Measurements from ENCODE around the gene MALSU1. TPM values are rescaled to one million over a fixed set of nuclear protein-coding genes. Genes with fewer than 3 reads are reported as not detected.

MALSU1 gene
- total RNA-seq, 1 donor from 2014 or later: 62.3 TPM

DNA sequence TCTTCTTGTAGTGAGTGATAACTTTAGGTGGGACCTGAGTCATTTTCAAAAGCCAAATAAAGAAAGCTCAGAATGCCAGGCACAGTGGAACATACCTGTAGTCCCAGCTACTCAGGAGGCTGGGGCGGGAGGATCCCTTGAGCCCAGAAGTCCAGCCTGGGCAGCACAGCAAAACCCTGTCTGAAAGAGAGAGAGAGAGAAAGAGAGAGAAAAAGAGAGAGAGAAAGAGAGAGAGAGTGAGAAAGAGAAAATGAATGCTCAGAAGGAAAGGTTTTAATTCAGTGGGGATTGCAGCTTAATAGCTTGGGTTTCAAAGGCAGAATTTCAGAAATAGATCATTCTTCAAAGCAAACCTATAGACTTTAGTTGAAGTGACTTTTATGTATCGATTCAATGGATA is 26.9 kb upstream of the MALSU1 start:
- H3K4me3 ChIP-seq (ENCODE audit: insufficient read depth, low read depth, low read length): no peak overlapping the region
- H3K9me3 Mint-ChIP-seq (ENCODE audit: unreplicated experiment): no peaks in the 10 kb centered on the region
- TF ChIP-seq, protein P1, sequence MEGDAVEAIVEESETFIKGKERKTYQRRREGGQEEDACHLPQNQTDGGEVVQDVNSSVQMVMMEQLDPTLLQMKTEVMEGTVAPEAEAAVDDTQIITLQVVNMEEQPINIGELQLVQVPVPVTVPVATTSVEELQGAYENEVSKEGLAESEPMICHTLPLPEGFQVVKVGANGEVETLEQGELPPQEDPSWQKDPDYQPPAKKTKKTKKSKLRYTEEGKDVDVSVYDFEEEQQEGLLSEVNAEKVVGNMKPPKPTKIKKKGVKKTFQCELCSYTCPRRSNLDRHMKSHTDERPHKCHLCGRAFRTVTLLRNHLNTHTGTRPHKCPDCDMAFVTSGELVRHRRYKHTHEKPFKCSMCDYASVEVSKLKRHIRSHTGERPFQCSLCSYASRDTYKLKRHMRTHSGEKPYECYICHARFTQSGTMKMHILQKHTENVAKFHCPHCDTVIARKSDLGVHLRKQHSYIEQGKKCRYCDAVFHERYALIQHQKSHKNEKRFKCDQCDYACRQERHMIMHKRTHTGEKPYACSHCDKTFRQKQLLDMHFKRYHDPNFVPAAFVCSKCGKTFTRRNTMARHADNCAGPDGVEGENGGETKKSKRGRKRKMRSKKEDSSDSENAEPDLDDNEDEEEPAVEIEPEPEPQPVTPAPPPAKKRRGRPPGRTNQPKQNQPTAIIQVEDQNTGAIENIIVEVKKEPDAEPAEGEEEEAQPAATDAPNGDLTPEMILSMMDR (IDR thresholded peaks at IDR 0.05; ENCODE audit: insufficient read depth, low read depth, low read length): no peak
- no peak for TF ChIP-seq EZH2 (IDR thresholded peaks at IDR 0.05; ENCODE audit: insufficient read depth, low read length)
- H2AFZ ChIP-seq (ENCODE audit: low read depth, low read length): no peak overlapping the region
- H3K27ac ChIP-seq (ENCODE audit: low read depth, low read length): no peak overlapping the region
- no peak overlapping the region for H3K27ac Mint-ChIP-seq (ENCODE audit: unreplicated experiment)
- no peak for DNase-seq (ENCODE audit: low read depth)
- H3K4me2 ChIP-seq (ENCODE audit: low read length): no peak overlapping the region
- no peaks in the 10 kb centered on the region for H3K9me3 ChIP-seq (ENCODE audit: insufficient read depth, low read depth, low read length)
- FAIRE-seq: no peak
- H3K4me3 Mint-ChIP-seq (ENCODE audit: unreplicated experiment): no peak overlapping the region
- H3K36me3 Mint-ChIP-seq (ENCODE audit: low read depth, unreplicated experiment): no peaks in the 10 kb centered on the region
- H3K4me1 ChIP-seq (ENCODE audit: insufficient read depth, low read length): peaks cover 5% of the 10 kb centered on the region
- H3K79me2 ChIP-seq (ENCODE audit: insufficient read depth, low read length): no peaks in the 10 kb centered on the region
- H3K9ac ChIP-seq (ENCODE audit: low read length): no peak overlapping the region
- peaks cover 13% of the 10 kb centered on the region for H3K27me3 Mint-ChIP-seq (ENCODE audit: low read depth, unreplicated experiment)
- H4K20me1 ChIP-seq (ENCODE audit: insufficient read depth, low read length): no peaks in the 10 kb centered on the region
- no peaks in the 10 kb centered on the region for H3K4me1 Mint-ChIP-seq (ENCODE audit: low read depth, unreplicated experiment)
- H3K27me3 ChIP-seq (ENCODE audit: insufficient read depth, low read length): peaks cover 26% of the 10 kb centered on the region
- no peaks in the 10 kb centered on the region for H3K36me3 ChIP-seq (ENCODE audit: insufficient read depth, low read length)

DNA sequence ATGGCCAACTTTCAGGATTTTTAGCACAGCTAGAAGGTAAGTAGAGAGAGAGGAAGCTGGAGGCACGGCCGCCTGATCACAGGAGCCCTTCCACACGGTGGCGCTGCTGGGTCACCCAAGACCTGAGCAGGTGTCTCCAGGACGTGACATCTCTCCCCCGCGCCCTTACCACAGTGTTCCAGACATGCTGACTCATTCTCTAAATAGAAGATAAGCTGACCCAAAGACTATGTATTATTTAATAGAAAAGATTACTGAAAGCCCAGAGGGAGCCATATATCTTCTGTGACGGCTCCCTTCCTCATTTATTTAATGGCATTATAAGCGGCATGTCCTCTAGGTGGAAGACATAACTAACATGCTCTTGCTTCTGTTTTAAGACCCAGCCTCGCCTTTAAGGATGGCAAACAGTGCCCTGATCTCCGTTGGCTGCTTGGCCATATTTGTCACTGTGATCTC is 26.0 kb upstream of the MALSU1 start:
- Histone ChIP-seq H3K36me3 (ENCODE audit: insufficient read depth, low read length) (no peaks in the 10 kb centered on the region), H3K27ac (ENCODE audit: low read depth, low read length) (no peak overlapping the region), H3K4me1 (ENCODE audit: insufficient read depth, low read length) (peaks cover 5% of the 10 kb centered on the region), H3K4me2 (ENCODE audit: low read length) (peak overlapping the region; percentile 68), H3K4me3 (ENCODE audit: insufficient read depth, low read depth, low read length) (no peak overlapping the region), H3K79me2 (ENCODE audit: insufficient read depth, low read length) (no peaks in the 10 kb centered on the region), H4K20me1 (ENCODE audit: insufficient read depth, low read length) (no peaks in the 10 kb centered on the region), H3K9me3 (ENCODE audit: insufficient read depth, low read depth, low read length) (no peaks in the 10 kb centered on the region), H3K27me3 (ENCODE audit: insufficient read depth, low read length) (peaks cover 26% of the 10 kb centered on the region), H2AFZ (ENCODE audit: low read depth, low read length) (no peak overlapping the region), H3K9ac (ENCODE audit: low read length) (no peak overlapping the region)
- no peak for TF ChIP-seq EZH2 (IDR thresholded peaks at IDR 0.05; ENCODE audit: insufficient read depth, low read length)
- TF ChIP-seq, protein P1 (IDR thresholded peaks at IDR 0.05; ENCODE audit: insufficient read depth, low read depth, low read length): peak; percentile 82
- H3K36me3 Mint-ChIP-seq (ENCODE audit: low read depth, unreplicated experiment): no peaks in the 10 kb centered on the region
- no peaks in the 10 kb centered on the region for H3K4me1 Mint-ChIP-seq (ENCODE audit: low read depth, unreplicated experiment)
- peak overlapping the region; percentile 45 for H3K27ac Mint-ChIP-seq (ENCODE audit: unreplicated experiment)
- H3K4me3 Mint-ChIP-seq (ENCODE audit: unreplicated experiment): no peak overlapping the region
- H3K9me3 Mint-ChIP-seq (ENCODE audit: unreplicated experiment): no peaks in the 10 kb centered on the region
- FAIRE-seq: no peak
- peak; percentile 92 for DNase-seq (ENCODE audit: low read depth)
- H3K27me3 Mint-ChIP-seq (ENCODE audit: low read depth, unreplicated experiment): peaks cover 13% of the 10 kb centered on the region

DNA sequence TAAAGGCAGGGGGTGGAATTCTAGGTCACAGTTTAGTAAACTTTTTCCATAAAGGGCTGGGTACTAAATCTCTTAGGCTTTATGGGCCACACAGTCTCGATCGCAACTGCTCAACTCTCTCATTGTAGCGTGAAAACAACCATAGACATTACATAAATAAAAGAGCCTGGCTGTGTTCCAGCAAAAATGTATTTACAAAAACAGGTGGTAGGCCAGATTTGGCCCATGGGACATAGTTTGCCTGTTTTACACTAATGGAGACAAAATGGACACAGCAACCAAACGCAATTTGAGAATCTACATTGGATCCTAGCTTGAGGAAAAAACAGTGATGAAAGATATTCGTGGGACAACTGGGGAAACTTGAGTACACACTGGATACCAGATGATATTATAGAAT is 23.2 kb upstream of the MALSU1 start:
- peaks cover 4% of the 10 kb centered on the region for H3K27me3 Mint-ChIP-seq (ENCODE audit: low read depth, unreplicated experiment)

More for the DNA sequence above, 23.2 kb upstream of the MALSU1 start:
- FAIRE-seq: no peak
- no peak overlapping the region for H3K27ac ChIP-seq (ENCODE audit: low read depth, low read length)
- H3K4me2 ChIP-seq (ENCODE audit: low read length): no peak overlapping the region
- no peaks in the 10 kb centered on the region for H3K36me3 ChIP-seq (ENCODE audit: insufficient read depth, low read length)
- no peak for DNase-seq (ENCODE audit: low read depth)
- H3K9me3 ChIP-seq (ENCODE audit: insufficient read depth, low read depth, low read length): no peaks in the 10 kb centered on the region
- H3K4me1 Mint-ChIP-seq (ENCODE audit: low read depth, unreplicated experiment): no peaks in the 10 kb centered on the region
- no peak overlapping the region for H2AFZ ChIP-seq (ENCODE audit: low read depth, low read length)
- H3K79me2 ChIP-seq (ENCODE audit: insufficient read depth, low read length): no peaks in the 10 kb centered on the region
- no peak overlapping the region for H3K27ac Mint-ChIP-seq (ENCODE audit: unreplicated experiment)
- H3K9ac ChIP-seq (ENCODE audit: low read length): no peak overlapping the region
- peaks cover 5% of the 10 kb centered on the region for H3K4me1 ChIP-seq (ENCODE audit: insufficient read depth, low read length)
- H3K9me3 Mint-ChIP-seq (ENCODE audit: unreplicated experiment): no peaks in the 10 kb centered on the region
- no peaks in the 10 kb centered on the region for H4K20me1 ChIP-seq (ENCODE audit: insufficient read depth, low read length)
- peaks cover 16% of the 10 kb centered on the region for H3K27me3 ChIP-seq (ENCODE audit: insufficient read depth, low read length)
- TF ChIP-seq, protein P1 (IDR thresholded peaks at IDR 0.05; ENCODE audit: insufficient read depth, low read depth, low read length): no peak
- no peak for TF ChIP-seq EZH2 (IDR thresholded peaks at IDR 0.05; ENCODE audit: insufficient read depth, low read length)
- H3K36me3 Mint-ChIP-seq (ENCODE audit: low read depth, unreplicated experiment): no peaks in the 10 kb centered on the region
- H3K4me3 ChIP-seq (ENCODE audit: insufficient read depth, low read depth, low read length): no peak overlapping the region
- H3K4me3 Mint-ChIP-seq (ENCODE audit: unreplicated experiment): no peak overlapping the region
